GM06990 (cell line): ENCODE data around the gene PRM1.

Experiments used
- DNase-seq: peaks from one replicate; pipeline ENCODE4 v3.0.0-alpha.2; 2011; ENCODE audit not compliant: insufficient read length; ENCODE audit errors: extremely low read depth
- H3K27me3 ChIP-seq: replicated peaks from 2 replicates; pipeline ENCODE4 v1.6.0; 2011; ENCODE audit warnings: low read length; ENCODE audit not compliant: control insufficient read depth, insufficient read depth
- H3K36me3 ChIP-seq: 2 replicates; pipeline ENCODE4 v1.5.1; 2011; ENCODE audit warnings: low read length; ENCODE audit not compliant: control insufficient read depth, insufficient read depth
- H3K4me3 ChIP-seq: replicated peaks from 2 replicates; pipeline ENCODE4 v1.5.1; 2011; ENCODE audit warnings: low read depth, mild to moderate bottlenecking, control low read depth, low read length
- CTCF ChIP-seq: IDR thresholded peaks from 2 replicates; pipeline ENCODE4 v1.5.1; 2011; ENCODE audit warnings: low read length, control low read depth, mild to moderate bottlenecking, inconsistent platforms; ENCODE audit not compliant: insufficient read depth, poor library complexity, severe bottlenecking

PRM1 gene

GRCh38 chr16:11322823-11323222 is 41.7 kb upstream of the PRM1 start:
- Histone ChIP-seq H3K4me3 (no peak overlapping the region), H3K27me3 (no peaks in the 10 kb centered on the region)
- no peak for TF ChIP-seq CTCF

DNA sequence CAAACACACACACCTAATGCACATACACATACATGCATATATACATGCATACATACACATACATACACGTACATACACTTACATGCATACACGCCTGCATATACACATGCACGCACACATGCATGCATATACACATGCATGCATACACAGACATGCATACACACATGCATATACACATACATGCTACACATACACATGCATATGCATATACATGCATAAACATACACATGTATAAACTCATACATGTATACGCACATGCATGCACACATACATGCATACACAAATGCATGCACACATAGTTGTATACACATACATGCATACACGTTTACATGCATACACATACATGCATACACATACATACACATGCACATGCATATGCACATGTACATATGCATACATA is 40.5 kb upstream of the PRM1 start:
- DNase-seq = no peak
- no peak for TF ChIP-seq CTCF
- Histone ChIP-seq H3K36me3 (no peaks in the 10 kb centered on the region), H3K4me3 (no peak overlapping the region), H3K27me3 (no peaks in the 10 kb centered on the region)

More at GRCh38 chr16:11322823-11323222, 41.7 kb upstream of the PRM1 start:
- no peaks in the 10 kb centered on the region for H3K36me3 ChIP-seq
- no peak for DNase-seq

DNA sequence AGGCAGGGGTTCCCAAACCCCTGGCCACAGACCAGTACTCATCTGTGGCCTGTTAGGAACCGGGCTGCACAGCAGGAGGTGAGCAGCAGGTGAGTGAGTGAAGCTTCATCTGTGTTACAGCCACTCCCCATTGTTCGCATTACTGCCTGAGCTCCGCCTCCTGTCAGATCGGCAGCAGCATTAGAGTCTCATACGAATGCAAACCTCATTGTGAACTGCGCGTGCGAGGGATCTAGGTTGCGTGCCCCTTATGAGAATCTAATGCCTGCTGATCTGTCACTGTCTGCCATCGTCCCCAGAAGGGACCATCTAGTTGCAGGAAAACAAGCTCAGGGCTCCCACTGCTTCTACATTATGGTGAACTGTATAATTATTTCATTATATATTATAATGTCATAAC is 39.0 kb upstream of the PRM1 start:
- TF ChIP-seq CTCF = no peak
- DNase-seq = no peak
- Histone ChIP-seq H3K36me3 (no peaks in the 10 kb centered on the region), H3K4me3 (no peak overlapping the region), H3K27me3 (no peaks in the 10 kb centered on the region)

GRCh38 chr16:11319529-11320146 is 38.5 kb upstream of the PRM1 start:
- H3K36me3 ChIP-seq = no peaks in the 10 kb centered on the region
- no peak for TF ChIP-seq CTCF
- no peak overlapping the region for H3K4me3 ChIP-seq
- no peak for DNase-seq
- H3K27me3 ChIP-seq = no peaks in the 10 kb centered on the region

GRCh38 chr16:11318817-11319216 is 37.7 kb upstream of the PRM1 start:
- no peak for TF ChIP-seq CTCF
- Histone ChIP-seq H3K4me3 (no peak overlapping the region), H3K36me3 (no peaks in the 10 kb centered on the region), H3K27me3 (no peaks in the 10 kb centered on the region)
- DNase-seq = no peak

DNA sequence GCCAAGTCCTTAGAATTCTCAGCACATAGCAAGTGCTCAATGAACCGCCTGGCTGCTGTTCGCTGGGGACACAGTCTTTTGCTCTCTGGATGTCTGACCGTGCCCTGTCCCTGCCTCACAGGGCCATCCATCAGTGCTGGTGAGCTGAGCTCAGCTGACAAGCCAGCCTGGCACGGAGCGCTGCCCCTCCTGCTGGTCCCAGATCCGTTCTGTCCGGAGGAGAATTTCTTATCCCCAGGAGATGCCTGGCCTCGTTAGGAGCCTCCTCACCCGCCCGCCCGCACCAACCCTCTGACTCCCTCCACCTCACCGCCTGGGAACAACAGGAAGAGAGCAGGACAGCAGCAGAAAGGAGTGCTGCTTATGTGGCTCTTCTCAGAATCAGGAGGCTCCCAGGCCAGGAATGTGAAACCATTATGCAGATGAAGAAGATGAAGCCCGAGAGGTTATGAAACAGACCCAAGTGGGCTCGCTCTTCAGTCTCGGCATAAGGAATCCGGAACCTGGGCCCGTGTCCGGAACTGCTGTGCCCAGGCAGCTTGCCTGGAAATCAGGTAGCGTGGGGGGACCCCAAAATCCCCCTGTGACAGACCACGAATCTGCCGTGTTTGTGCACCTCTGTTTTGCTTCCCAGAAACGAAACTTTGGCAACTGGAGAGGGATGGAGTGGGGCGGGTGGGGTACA is 35.3 kb upstream of the PRM1 start:
- TF ChIP-seq CTCF = no peak
- no peak overlapping the region for H3K4me3 ChIP-seq
- no peak for DNase-seq
- no peaks in the 10 kb centered on the region for H3K27me3 ChIP-seq
- no peaks in the 10 kb centered on the region for H3K36me3 ChIP-seq
